Kidney (tissue), 14 donors: ENCODE data around the gene LRP5. TPM values are rescaled to one million over a fixed set of nuclear protein-coding genes. Genes with fewer than 3 reads are reported as not detected.

Experiments
- DNase-seq, 5 donors: peaks; one replicate each; pipeline ENCODE4 v3.0.0-alpha.2; 2013 to 2020
- FAIRE-seq: peaks from 2 replicates; lab custom pipeline; 2012; peaks lifted over from hg19 to GRCh38; lab: Jason Lieb, UNC
- H3K27ac ChIP-seq, 2 donors: one replicate each; pipeline ENCODE4 v1.7.0; 2013; ENCODE audit warnings: low read depth in 2 of 2, low read length in 2 of 2, inconsistent platforms in 1 of 2
- H3K27me3 ChIP-seq: one replicate; pipeline ENCODE4 v1.7.1; 2013; ENCODE audit warnings: low read length, inconsistent platforms; ENCODE audit not compliant: control insufficient read depth, insufficient read depth
- H3K36me3 ChIP-seq, 3 donors: one replicate each; pipeline versions ENCODE4 v1.7.0 to v1.7.1; 2013; ENCODE audit warnings: low read length in 3 of 3, control low read depth in 1 of 3, inconsistent platforms in 1 of 3; ENCODE audit not compliant: insufficient read depth in 3 of 3, control insufficient read depth in 2 of 3
- H3K4me1 ChIP-seq, 3 donors: one replicate each; pipeline versions ENCODE4 v1.7.0 to v1.7.1; 2013; ENCODE audit warnings: low read length in 3 of 3, inconsistent platforms in 1 of 3, low read depth in 1 of 3; ENCODE audit not compliant: control insufficient read depth in 2 of 3, insufficient read depth in 2 of 3
- H3K4me3 ChIP-seq, 3 donors: one replicate each; pipeline versions ENCODE4 v1.7.0 to v1.8.1; 2013; ENCODE audit warnings: low read length in 3 of 3, control low read depth in 1 of 3, inconsistent platforms in 1 of 3
- H3K9ac ChIP-seq, 3 donors: one replicate each; pipeline versions ENCODE4 v1.7.0 to v1.7.1; 2013; ENCODE audit warnings: low read length in 3 of 3, control low read depth in 1 of 3, inconsistent platforms in 1 of 3
- H3K9me3 ChIP-seq, 3 donors: one replicate each; pipeline versions ENCODE4 v1.7.0 to v1.7.1; 2013; ENCODE audit warnings: low read length in 3 of 3, control low read depth in 1 of 3, inconsistent platforms in 1 of 3; ENCODE audit not compliant: control insufficient read depth in 2 of 3, insufficient read depth in 1 of 3
- CTCF ChIP-seq: IDR thresholded peaks from 3 replicates; pipeline ENCODE4 v1.5.1; 2012; ENCODE audit warnings: mild to moderate bottlenecking, moderate library complexity, borderline replicate concordance; ENCODE audit not compliant: insufficient read depth; ENCODE audit errors: extremely low read depth
- intact Hi-C: fragments of 100-400 bp; cut with DNase I; formaldehyde crosslinking; loops from one replicate; pipeline ENCODE4 v1.11.1; 2022
- polyA plus RNA-seq: library from polyadenylated mRNA; stranded (reverse); fragments of 350-450 nt; fragmentation: Illumina TruSeq; extraction: RNeasy Lipid Tissue Mini Kit (QIAGEN cat#74804); gene quantifications from one replicate; pipeline ENCODE4 v1.2.3, GENCODE V29; 2014; ENCODE audit warnings: low read depth, low replicate concordance; ENCODE audit not compliant: insufficient read depth
- total RNA-seq: library from RNA; stranded (reverse); fragmentation: NEBNext Ultra II Directional; extraction: Animal tissue kit (Norgen Biotek cat#: 25700); gene quantifications from one replicate; pipeline ENCODE4 v1.2.1, GENCODE V29; 2021
- donor health status: control.
- donor health status: control.
- donor health status: control.
- donor health status: control.
- donor health status: control.
- donor health status: DM: yes; HTN: yes; CAD: no.
- donor health status: Normal renal cell carcinoma (clear cell type).

Gene LRP5
- total and polyA plus RNA-seq, 2 donors from 2014 or later: 55.4 to 71.3 TPM

- intact Hi-C loops: no loop called here
- DNase-seq (peak; percentile 84 to 90 (median 87)), FAIRE-seq (no peak)
- no peak for TF ChIP-seq CTCF
- H3K4me1 ChIP-seq: peaks cover 7 to 72% (median 42%) of the 10 kb centered on the region in 3 donors
- no peak overlapping the region for H3K27ac ChIP-seq
- no peaks in the 10 kb centered on the region for H3K36me3 ChIP-seq
- no peak overlapping the region for H3K4me3 ChIP-seq
- no peak overlapping the region for H3K9ac ChIP-seq
- no peaks in the 10 kb centered on the region for H3K27me3 ChIP-seq
- no peaks in the 10 kb centered on the region for H3K9me3 ChIP-seq
Observed at GRCh38 chr11:68328374-68329091, 16.1 kb downstream of the LRP5 start.

GRCh38 chr11:68329536-68329935 lies 17.1 kb downstream of the LRP5 start:
- TF ChIP-seq CTCF: no peak
- Histone ChIP-seq H3K9ac (no peak overlapping the region), H3K4me1 (peaks cover 7 to 69% (median 38%) of the 10 kb centered on the region in 3 donors), H3K4me3 (no peak overlapping the region), H3K36me3 (no peaks in the 10 kb centered on the region), H3K27ac (peak overlapping the region in 1 of 2 donors; percentile 5), H3K9me3 (no peaks in the 10 kb centered on the region), H3K27me3 (no peaks in the 10 kb centered on the region)
- DNase-seq: no peak
- intact Hi-C loops: no loop called here
- FAIRE-seq: no peak

- no peak for TF ChIP-seq CTCF
- Histone ChIP-seq H3K36me3 (no peaks in the 10 kb centered on the region), H3K4me1 (peaks cover 7 to 67% (median 38%) of the 10 kb centered on the region in 3 donors), H3K9ac (no peak overlapping the region), H3K4me3 (no peak overlapping the region), H3K27ac (peak overlapping the region; percentile 23 to 55), H3K27me3 (no peaks in the 10 kb centered on the region), H3K9me3 (no peaks in the 10 kb centered on the region)
- no peak for FAIRE-seq
- peak in 4 of 5 donors; percentile 61 to 80 (median 72) for DNase-seq
- intact Hi-C loops: no loop called here
Observed at GRCh38 chr11:68329978-68330699, 17.7 kb downstream of the LRP5 start.
